Right atrium auricular region (tissue), 2 donors: Measurements from ENCODE around the gene PRMT5. TPM values are rescaled to one million over a fixed set of nuclear protein-coding genes. Genes with fewer than 3 reads are reported as not detected.

Experiments used
- DNase-seq: peaks from one replicate; pipeline ENCODE4 v3.0.0-alpha.2; 2019; ENCODE audit warnings: low spot score
- H3K27ac ChIP-seq, 2 donors: fragments of 200-600 bp; sonication (generic); 1 replicate in 1 of 2; 2 replicates in 1 of 2; pipeline ENCODE4 v1.5.1; 2016 to 2019
- H3K27me3 ChIP-seq, 2 donors: fragments of 200-600 bp; sonication (generic); one replicate each; pipeline versions ENCODE4 v1.5.1 to v1.6.0; 2017 to 2019
- H3K36me3 ChIP-seq: fragments of 200-600 bp; sonication (generic); one replicate; pipeline ENCODE4 v1.5.1; 2016
- H3K4me1 ChIP-seq, 2 donors: fragments of 200-600 bp; sonication (generic); one replicate each; pipeline versions ENCODE4 v1.5.1 to v1.6.0; 2017 to 2019
- H3K4me3 ChIP-seq, 2 donors: fragments of 200-600 bp; sonication (generic); 1 replicate in 1 of 2; 2 replicates in 1 of 2; pipeline ENCODE4 v1.5.1; 2017 to 2019; ENCODE audit warnings: mild to moderate bottlenecking in 1 of 2, moderate library complexity in 1 of 2
- H3K9me3 ChIP-seq, 2 donors: fragments of 200-600 bp; sonication (generic); one replicate each; pipeline ENCODE4 v1.5.1; 2019
- CTCF ChIP-seq, 2 donors: fragments of 200-600 bp; sonication (generic); IDR thresholded peaks; one replicate each; pipeline ENCODE4 v1.5.1; 2019; ENCODE audit warnings: antibody characterized with exemption in 2 of 2
- total RNA-seq, 2 donors: library from RNA; depleted of rRNA; stranded (reverse); fragments of >200 nt; gene quantifications; one replicate each; pipeline ENCODE4 v1.1.0, GENCODE V29; 2016

PRMT5 gene
- total RNA-seq, 2 donors from 2014 or later, result 23.3 to 55.1 TPM

DNA sequence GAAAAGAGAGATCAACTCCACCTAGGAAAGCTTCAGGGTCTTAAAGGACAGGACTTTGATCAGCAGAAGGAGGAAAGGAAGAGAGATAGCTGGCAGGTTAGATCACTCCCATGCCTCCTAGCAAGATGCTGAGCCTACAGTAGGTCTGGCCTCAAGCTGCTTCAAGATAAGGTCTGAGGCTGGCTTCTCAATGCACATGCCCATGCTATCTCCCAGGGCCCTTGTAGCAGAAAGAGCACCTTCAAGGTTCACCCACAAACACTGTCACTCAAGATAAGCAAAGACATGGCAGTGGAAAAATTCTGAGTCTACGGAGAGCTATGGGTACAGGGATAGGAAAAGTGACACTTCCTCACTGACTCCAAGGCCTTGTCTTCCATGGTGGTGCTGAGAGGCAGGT lies 31.8 kb downstream of the PRMT5 start:
- Histone ChIP-seq H3K4me3 (no peak overlapping the region), H3K36me3 (peaks cover 20% of the 10 kb centered on the region), H3K27ac (no peak overlapping the region), H3K27me3 (no peaks in the 10 kb centered on the region), H3K9me3 (no peaks in the 10 kb centered on the region), H3K4me1 (peaks cover 0 to 12% of the 10 kb centered on the region in 2 donors)
- no peak for DNase-seq
- TF ChIP-seq CTCF (IDR thresholded peaks at IDR 0.05), result no peak

DNA sequence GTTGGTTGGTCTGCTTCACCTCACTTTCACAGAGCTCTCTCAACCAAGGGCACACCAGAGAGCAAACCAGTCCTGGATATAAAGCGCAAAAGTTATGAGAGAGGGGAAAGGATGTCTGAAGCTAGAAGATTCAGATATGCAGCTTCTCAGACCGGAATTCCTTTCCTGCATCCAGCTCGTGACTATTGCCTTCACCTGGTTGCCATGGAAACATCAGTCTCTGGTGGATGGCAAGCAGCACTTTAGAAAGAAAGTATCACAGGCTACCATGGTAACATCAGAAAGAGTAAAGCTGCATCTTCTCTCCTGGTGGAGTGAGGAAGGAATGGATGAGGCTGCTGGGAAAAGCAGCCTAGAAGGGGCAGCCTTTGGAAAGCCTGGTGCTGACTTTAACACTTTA lies 32.4 kb downstream of the PRMT5 start:
- Histone ChIP-seq H3K27me3 (no peaks in the 10 kb centered on the region), H3K4me3 (no peak overlapping the region), H3K9me3 (no peaks in the 10 kb centered on the region), H3K27ac (no peak overlapping the region), H3K4me1 (peaks cover 0 to 12% of the 10 kb centered on the region in 2 donors), H3K36me3 (peaks cover 15% of the 10 kb centered on the region)
- no peak for DNase-seq
- no peak for TF ChIP-seq CTCF (IDR thresholded peaks at IDR 0.05)

- no peak for TF ChIP-seq CTCF (IDR thresholded peaks at IDR 0.05)
- Histone ChIP-seq H3K4me1 (peaks cover 0 to 12% of the 10 kb centered on the region in 2 donors), H3K4me3 (no peak overlapping the region), H3K9me3 (no peaks in the 10 kb centered on the region), H3K27me3 (no peaks in the 10 kb centered on the region), H3K27ac (no peak overlapping the region), H3K36me3 (peaks cover 10% of the 10 kb centered on the region)
- DNase-seq, result no peak
Observed at GRCh38 chr14:22896356-22896755, 32.8 kb downstream of the PRMT5 start.

DNA sequence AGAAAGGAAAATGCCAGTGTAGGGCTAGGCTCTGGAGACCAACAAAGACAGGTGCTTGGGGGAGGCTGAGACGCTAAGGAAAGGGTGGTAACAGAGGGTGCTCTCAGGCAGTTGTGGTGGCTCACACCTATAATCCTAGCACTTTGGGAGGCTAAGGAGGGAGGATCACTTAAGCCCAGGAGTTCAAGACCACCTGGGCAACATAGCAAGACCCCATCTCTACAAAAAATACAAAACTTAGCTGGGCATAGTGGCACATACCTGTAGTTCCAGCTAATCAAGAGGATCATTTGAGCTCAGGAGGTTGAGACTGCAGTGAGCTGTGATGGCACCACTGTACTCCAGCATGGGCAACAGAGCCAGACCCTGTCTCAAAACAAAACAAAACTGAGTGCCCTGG lies 33.8 kb downstream of the PRMT5 start:
- H3K4me1 ChIP-seq, result peaks cover 0 to 12% of the 10 kb centered on the region in 2 donors
- DNase-seq, result no peak
- no peak overlapping the region for H3K27ac ChIP-seq
- no peaks in the 10 kb centered on the region for H3K27me3 ChIP-seq
- no peak for TF ChIP-seq CTCF (IDR thresholded peaks at IDR 0.05)
- H3K36me3 ChIP-seq, result peaks cover under 1% of the 10 kb centered on the region
- H3K9me3 ChIP-seq, result no peaks in the 10 kb centered on the region
- H3K4me3 ChIP-seq, result no peak overlapping the region

- TF ChIP-seq CTCF (IDR thresholded peaks at IDR 0.05), result no peak
- Histone ChIP-seq H3K4me1 (peaks cover 0 to 3% of the 10 kb centered on the region in 2 donors), H3K4me3 (no peak overlapping the region), H3K36me3 (no peaks in the 10 kb centered on the region), H3K27me3 (no peaks in the 10 kb centered on the region), H3K9me3 (no peaks in the 10 kb centered on the region), H3K27ac (no peak overlapping the region)
- no peak for DNase-seq
Observed at GRCh38 chr14:22893706-22894105, 35.5 kb downstream of the PRMT5 start.

DNA sequence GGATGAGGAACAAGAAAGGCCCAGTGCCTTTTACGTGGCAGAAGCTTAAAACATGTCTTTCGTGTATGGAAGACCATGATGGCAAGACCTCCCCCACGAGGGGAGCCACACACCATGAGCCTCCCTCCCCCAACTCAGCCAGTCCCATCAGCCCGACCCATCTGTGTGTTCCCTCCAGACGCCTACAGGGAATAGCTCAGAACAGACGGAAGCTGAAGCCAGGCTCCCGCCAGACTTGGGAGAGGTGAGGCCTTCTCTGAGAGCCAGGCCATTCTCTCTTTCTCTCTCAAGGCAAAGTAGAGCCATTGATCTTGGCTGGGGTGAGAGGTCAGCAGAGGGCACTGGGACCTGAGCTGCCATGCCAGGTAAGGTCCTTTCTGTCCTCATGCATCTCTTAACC lies 36.7 kb downstream of the PRMT5 start:
- no peaks in the 10 kb centered on the region for H3K36me3 ChIP-seq
- no peak for DNase-seq
- H3K27me3 ChIP-seq, result no peaks in the 10 kb centered on the region
- TF ChIP-seq CTCF (IDR thresholded peaks at IDR 0.05), result no peak
- no peak overlapping the region for H3K4me3 ChIP-seq
- no peak overlapping the region for H3K27ac ChIP-seq
- no peaks in the 10 kb centered on the region for H3K9me3 ChIP-seq
- H3K4me1 ChIP-seq, result peaks cover 0 to 4% of the 10 kb centered on the region in 2 donors
